ENCODE results near the gene OR9A2. TPM values are rescaled to one million over a fixed set of nuclear protein-coding genes. Genes with fewer than 3 reads are reported as not detected.

The OR9A2 gene
- total RNA-seq, 4 donors from 2014 or later, result 0.44 to 0.78 TPM; not detected in 2

GRCh38 chr7:143025371-143025770 lies 1.6 kb downstream of the OR9A2 start:
- Histone ChIP-seq H3K4me1 (no peaks in the 10 kb centered on the region), H3K27me3 (no peaks in the 10 kb centered on the region), H3K4me3 (no peak overlapping the region), H3K36me3 (no peaks in the 10 kb centered on the region), H3K27ac (no peak overlapping the region), H3K9me3 (no peaks in the 10 kb centered on the region)
- 83 to 90% methylated on average over 2 of the region's 2 CpGs for WGBS, 2 donors
- TF ChIP-seq EP300 (IDR thresholded peaks at IDR 0.05) (no peak), POLR2A (IDR thresholded peaks at IDR 0.05) (no peak), CTCF (IDR thresholded peaks at IDR 0.05) (no peak)
- DNase-seq (ENCODE audit: low spot score in 2 of 2), result no peak

- Histone ChIP-seq H3K9me3 (no peaks in the 10 kb centered on the region), H3K36me3 (no peaks in the 10 kb centered on the region), H3K27ac (no peak overlapping the region), H3K4me1 (no peaks in the 10 kb centered on the region), H3K27me3 (no peaks in the 10 kb centered on the region), H3K4me3 (no peak overlapping the region)
- DNase-seq (ENCODE audit: low spot score in 2 of 2), result no peak
- TF ChIP-seq CTCF (IDR thresholded peaks at IDR 0.05) (no peak), POLR2A (IDR thresholded peaks at IDR 0.05) (no peak), EP300 (IDR thresholded peaks at IDR 0.05) (no peak)
Measured at GRCh38 chr7:143023047-143023446, 3.9 kb downstream of the OR9A2 start.

- H3K9me3 ChIP-seq, result no peaks in the 10 kb centered on the region
- H3K36me3 ChIP-seq, result no peaks in the 10 kb centered on the region
- H3K4me1 ChIP-seq, result peaks cover 0 to 17% (median 0%) of the 10 kb centered on the region in 4 donors
- no peak for DNase-seq (ENCODE audit: low spot score in 2 of 2)
- no peaks in the 10 kb centered on the region for H3K27me3 ChIP-seq
- no peak overlapping the region for H3K4me3 ChIP-seq
- TF ChIP-seq CTCF (IDR thresholded peaks at IDR 0.05), result no peak
- H3K27ac ChIP-seq, result no peak overlapping the region
Measured at GRCh38 chr7:143018931-143019330, 8.0 kb downstream of the OR9A2 start.

- Histone ChIP-seq H3K9me3 (no peaks in the 10 kb centered on the region), H3K4me3 (no peak overlapping the region), H3K4me1 (peaks cover 0 to 26% (median 0%) of the 10 kb centered on the region in 4 donors), H3K27me3 (no peaks in the 10 kb centered on the region), H3K27ac (no peak overlapping the region), H3K36me3 (no peaks in the 10 kb centered on the region)
- DNase-seq (ENCODE audit: low spot score in 2 of 2), result no peak
- no peak for TF ChIP-seq POLR2A (IDR thresholded peaks at IDR 0.05)
- TF ChIP-seq CTCF (IDR thresholded peaks at IDR 0.05), result no peak
- TF ChIP-seq EP300 (IDR thresholded peaks at IDR 0.05), result no peak
- WGBS, 2 donors, result 48 to 60% methylated on average over 2 of the region's 2 CpGs
Measured at GRCh38 chr7:143016996-143017395, 9.9 kb downstream of the OR9A2 start.

- WGBS, 2 donors, result 57 to 59% methylated on average over 3 of the region's 3 CpGs
- Histone ChIP-seq H3K36me3 (no peaks in the 10 kb centered on the region), H3K9me3 (no peaks in the 10 kb centered on the region), H3K27ac (no peak overlapping the region), H3K27me3 (no peaks in the 10 kb centered on the region), H3K4me3 (no peak overlapping the region), H3K4me1 (peaks cover 0 to 26% (median 0%) of the 10 kb centered on the region in 4 donors)
- no peak for TF ChIP-seq EP300 (IDR thresholded peaks at IDR 0.05)
- TF ChIP-seq POLR2A (IDR thresholded peaks at IDR 0.05), result no peak
- TF ChIP-seq CTCF (IDR thresholded peaks at IDR 0.05), result no peak
- DNase-seq (ENCODE audit: low spot score in 2 of 2), result no peak
Measured at GRCh38 chr7:143015926-143016490, 10.9 kb downstream of the OR9A2 start.
